ENCODE data around the gene LARP4.
A peak's percentile ranks its signal among the peaks of the same experiment; 100 is the strongest.
"Not testable (repeated sequence)": the region's sequence is repeated elsewhere in the genome, so short reads cannot be mapped to it uniquely, and the experiment has no call there.

The LARP4 gene

DNA sequence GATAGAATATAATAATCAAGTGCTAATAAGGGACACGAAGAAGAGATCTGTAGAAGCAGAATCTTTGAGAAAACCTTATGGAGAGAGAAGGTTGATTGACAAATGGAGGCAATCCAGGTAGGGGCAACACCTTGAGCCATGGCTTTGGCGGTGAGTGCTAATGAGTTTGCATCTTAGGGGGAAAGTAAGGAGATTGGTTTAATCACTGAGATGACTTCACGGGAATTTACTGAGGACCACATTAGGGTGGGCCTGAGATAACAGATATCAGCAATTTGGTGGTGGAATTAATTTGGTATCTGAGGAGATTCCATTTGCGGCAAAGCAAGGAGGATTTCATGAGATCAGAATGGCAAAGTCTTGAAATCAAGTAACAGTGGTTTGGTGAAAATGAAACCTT lies 1.8 kb upstream of the LARP4 start:
- DNase-seq: no peak
- in situ Hi-C loops (cut with MboI; ENCODE audit: low pct_unique_long_range_greater_than_20kb, low sequenced_read_pairs): no loop called here

DNA sequence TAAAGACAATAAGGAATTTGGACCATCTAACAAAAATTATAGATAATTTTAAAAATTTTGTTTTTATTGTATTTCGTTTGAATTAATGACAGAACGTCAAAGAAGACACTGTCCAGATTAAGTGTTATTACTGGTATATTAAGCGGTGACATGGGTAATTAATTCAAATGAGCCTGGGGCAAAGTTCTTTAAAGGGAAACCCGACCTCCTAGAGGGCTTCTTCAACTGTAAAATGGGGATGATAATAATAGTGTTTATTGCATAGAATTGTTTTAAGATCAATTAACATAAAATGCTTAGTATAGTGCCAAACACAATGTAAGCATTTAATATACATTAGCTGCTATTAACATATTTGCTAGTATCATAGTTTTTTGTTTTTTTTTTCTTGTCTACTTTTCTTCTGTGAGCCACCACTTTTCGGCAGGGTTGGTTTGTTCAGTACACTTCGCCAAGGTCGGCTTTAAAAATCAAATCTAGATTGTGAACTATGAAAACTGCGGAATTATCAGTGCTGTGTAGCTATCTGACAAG lies 514 bp upstream of the LARP4 start:
- in situ Hi-C loops (cut with MboI; ENCODE audit: low pct_unique_long_range_greater_than_20kb, low sequenced_read_pairs): no loop called here
- DNase-seq: no peak

GRCh38 chr12:50401500-50402081 lies 906 bp downstream of the LARP4 start:
- peak; percentile 53 for DNase-seq
- in situ Hi-C loops (cut with MboI; ENCODE audit: low pct_unique_long_range_greater_than_20kb, low sequenced_read_pairs): no loop called here

- in situ Hi-C loops (cut with MboI; ENCODE audit: low pct_unique_long_range_greater_than_20kb, low sequenced_read_pairs): no loop called here
- DNase-seq: no peak
Measured at GRCh38 chr12:50402264-50403000, 1.7 kb downstream of the LARP4 start.

DNA sequence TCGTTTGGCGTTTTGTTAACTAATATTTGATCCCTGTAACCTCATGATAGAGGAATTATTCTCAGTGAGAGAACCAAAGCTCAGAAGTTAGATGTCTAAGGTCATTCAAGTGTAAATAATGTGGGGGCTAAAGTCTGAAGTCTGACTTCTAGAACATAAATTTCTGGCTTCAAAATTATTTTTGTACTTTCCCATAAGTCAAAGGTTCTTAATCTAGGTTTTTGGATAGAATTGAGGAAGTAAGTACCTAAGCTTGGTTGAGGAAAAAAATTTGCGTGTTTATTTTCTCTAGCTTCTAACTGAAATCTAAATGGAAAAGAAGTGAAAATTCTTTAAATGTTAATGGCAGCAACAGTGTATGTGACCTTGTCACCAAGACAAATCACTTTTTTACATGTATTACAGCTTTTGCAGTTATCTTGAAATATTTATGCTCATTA lies 2.3 kb downstream of the LARP4 start:
- in situ Hi-C loops (cut with MboI; ENCODE audit: low pct_unique_long_range_greater_than_20kb, low sequenced_read_pairs): no loop called here
- peak; percentile 38 for DNase-seq

DNA sequence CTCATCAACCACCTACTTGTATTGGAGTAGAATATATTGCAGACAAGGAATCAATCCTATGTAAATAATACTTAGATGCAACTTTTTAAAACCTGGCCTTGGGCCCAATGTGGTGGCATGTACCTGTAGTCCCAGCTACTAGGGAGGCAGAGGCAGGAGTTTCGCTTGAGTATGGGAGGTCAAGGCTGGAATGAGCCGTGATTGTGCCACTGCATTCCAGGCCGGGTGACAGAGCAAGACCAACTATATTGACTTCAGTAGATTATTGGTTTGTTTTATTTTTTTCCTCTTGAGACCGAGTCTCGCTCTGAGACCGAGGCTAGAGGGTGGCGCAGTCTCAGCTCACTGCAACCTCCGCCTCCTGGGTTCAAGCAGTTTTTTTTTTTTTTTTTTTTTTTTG lies 3.6 kb downstream of the LARP4 start:
- in situ Hi-C loops (cut with MboI; ENCODE audit: low pct_unique_long_range_greater_than_20kb, low sequenced_read_pairs): no loop called here
- no peak for DNase-seq

DNA sequence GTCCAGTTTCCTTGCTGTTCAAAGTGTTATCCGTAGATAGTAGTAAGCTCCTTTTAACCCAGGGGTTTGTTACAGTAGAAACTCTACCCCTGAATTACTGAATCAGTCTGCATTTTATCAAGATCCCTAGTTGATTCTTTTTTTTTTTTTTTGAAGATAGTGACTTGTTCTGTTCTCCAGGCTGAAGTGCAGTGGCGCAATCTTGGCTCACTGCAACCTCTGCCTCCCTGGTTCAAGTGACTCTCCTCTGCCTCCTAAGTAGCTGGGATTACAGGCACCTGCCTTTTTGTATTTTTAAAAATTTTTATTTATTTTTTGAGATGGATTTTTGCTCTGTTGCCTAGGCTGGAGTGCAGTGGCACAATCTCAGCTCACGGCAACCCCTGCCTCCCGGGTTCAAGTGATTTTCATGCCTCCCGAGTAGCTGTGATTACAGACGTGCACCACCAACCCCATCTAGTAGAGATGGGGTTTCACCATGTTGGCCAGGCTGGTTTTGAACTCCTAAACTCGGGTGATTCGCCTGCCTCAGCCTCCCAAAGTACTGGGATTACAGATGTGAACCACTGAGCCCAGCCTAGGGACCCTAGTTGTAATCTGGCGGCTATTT lies 10.5 kb downstream of the LARP4 start:
- in situ Hi-C loops (cut with MboI; ENCODE audit: low pct_unique_long_range_greater_than_20kb, low sequenced_read_pairs): no loop called here
- DNase-seq: no peak

GRCh38 chr12:50415899-50416479 lies 15.3 kb downstream of the LARP4 start:
- DNase-seq: no peak
- in situ Hi-C loops (cut with MboI; ENCODE audit: low pct_unique_long_range_greater_than_20kb, low sequenced_read_pairs): no loop called here

DNA sequence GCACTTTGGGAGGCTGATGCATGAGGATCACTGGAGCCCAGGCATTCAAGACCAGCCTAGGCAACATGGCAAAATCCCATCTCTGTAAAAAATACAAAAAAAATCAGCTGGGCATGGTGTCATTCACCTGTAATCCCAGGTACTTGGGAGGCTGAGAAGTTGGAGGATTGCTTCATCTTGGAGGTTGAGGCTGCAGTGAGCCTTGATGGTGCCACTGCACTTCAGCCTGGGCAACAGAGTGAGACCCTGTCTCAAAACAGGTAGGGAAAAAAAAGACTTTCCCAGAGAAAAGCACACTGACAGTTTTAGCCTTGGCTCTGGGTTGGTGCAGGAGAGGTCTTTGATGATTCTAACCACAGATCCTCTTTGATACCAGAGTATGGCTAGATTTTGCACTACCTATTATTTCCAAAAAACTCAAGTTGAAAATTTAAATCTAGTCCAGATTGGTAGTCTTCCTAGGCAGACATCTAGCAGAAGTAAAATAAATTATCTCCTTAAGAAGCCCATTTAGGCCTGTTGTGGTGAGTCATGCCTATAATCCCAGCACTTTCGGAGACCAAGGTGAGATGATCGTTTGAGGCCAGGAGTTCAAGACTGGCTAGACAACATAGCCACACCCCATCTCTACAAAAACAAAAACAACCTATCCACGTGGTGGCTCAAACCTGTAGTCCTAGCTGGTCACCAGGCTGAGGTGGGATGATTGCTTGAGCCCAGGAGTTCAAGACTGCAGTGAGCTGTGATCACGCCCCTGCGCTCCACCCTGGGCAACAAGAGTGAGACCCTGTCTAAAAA lies 18.6 kb downstream of the LARP4 start:
- no peak for DNase-seq
- in situ Hi-C loops (cut with MboI; ENCODE audit: low pct_unique_long_range_greater_than_20kb, low sequenced_read_pairs): no loop called here

- in situ Hi-C loops (cut with MboI; ENCODE audit: low pct_unique_long_range_greater_than_20kb, low sequenced_read_pairs); DNase-seq: not testable (repeated sequence)
Measured at GRCh38 chr12:50422855-50423254, 22.2 kb downstream of the LARP4 start.

DNA sequence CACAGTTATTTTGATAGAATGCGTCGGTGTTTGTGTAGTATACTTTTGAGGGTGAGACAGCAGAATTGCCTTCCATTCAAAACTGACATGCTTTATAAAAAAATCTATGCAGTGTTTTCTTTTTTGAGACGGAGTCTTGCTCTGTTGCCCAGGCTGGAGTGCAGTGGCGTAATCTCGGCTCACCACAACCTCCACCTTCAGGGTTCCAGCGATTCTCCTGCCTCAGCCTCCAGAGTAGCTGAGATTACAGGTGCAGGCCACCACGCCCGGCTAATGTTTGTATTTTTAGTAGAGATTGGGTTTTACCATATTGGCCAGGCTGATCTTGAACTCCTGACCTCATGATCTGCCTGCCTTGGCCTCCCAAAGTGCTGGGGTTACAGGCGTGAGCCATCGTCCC lies 22.7 kb downstream of the LARP4 start:
- DNase-seq; in situ Hi-C loops (cut with MboI; ENCODE audit: low pct_unique_long_range_greater_than_20kb, low sequenced_read_pairs): not testable (repeated sequence)

GRCh38 chr12:50425589-50426258 lies 25.0 kb downstream of the LARP4 start:
- DNase-seq: peak; percentile 8
- in situ Hi-C loops (cut with MboI; ENCODE audit: low pct_unique_long_range_greater_than_20kb, low sequenced_read_pairs): no loop called here

GRCh38 chr12:50431656-50432055 lies 31.0 kb downstream of the LARP4 start:
- in situ Hi-C loops (cut with MboI; ENCODE audit: low pct_unique_long_range_greater_than_20kb, low sequenced_read_pairs): not testable (repeated sequence)

DNA sequence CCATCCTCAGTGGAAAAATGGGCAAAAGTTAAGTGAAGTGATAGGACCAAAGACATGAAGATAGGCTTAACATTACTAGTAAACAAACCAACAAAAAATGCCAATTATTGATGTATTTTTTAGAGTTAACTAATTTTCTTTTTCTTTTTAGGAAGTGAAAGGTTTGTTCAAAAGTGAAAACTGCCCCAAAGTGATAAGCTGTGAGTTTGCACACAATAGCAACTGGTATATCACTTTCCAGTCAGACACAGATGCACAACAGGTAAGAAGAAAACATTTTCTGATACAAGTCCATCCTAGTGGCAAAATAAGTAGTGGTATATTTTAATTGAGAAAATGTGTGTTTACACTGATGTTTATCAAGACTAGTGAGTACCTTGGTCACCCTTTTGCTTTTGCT lies 39.6 kb downstream of the LARP4 start:
- no peak for DNase-seq
- in situ Hi-C loops (cut with MboI; ENCODE audit: low pct_unique_long_range_greater_than_20kb, low sequenced_read_pairs): no loop called here

More at GRCh38 chr12:50431656-50432055, 31.0 kb downstream of the LARP4 start:
- DNase-seq: not testable (repeated sequence)

DNA sequence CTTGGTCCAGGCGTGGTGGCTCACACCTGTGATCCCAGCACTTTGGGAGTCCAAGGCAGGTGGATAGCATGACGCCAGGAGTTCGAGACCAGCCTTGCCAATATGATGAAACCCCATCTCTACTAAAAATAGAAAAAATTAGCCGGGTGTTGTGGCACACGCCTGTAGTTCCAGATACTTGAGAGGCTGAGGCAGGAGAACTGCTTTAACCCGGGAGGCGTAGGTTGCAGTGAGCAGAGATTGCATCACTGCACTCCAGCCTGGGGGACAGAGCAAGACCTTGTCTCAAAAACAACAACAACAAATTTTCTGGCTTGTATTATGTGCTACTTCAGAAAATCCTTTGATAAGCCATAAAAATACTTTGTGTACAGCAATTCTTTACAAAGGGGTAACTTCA lies 41.1 kb downstream of the LARP4 start:
- DNase-seq: no peak
- in situ Hi-C loops (cut with MboI; ENCODE audit: low pct_unique_long_range_greater_than_20kb, low sequenced_read_pairs): no loop called here

DNA sequence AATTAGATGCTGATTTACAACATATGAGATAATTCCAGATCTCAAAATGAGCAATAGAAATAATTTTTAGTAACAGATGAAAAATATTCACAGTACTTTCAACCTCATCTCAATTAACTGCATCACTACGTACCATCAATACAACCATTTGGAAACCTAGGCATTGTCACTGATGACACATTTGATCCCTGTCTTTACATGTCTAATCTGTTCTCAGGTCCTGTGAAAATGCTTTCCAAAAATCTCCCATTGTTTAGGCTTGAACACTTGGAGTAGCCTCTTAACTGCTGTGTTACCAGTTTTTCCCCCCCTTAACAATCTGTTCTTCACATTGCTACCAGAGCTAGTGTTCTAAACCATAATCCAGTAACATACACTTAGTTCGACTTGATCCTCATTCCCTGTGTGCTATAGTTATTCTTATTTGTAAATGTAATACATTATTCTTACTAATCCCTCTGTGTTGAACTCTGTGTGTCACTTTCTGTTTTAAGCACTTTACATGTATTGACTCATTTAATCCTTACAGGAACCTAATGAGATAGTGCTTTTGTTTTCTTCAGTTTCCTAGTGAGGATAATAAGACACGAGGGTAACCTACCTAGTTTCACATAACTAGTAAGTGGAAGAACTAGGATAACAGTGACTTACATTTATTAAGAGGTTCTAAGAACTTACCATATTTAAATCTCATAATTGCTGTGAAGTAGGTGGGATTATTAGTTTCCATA lies 41.7 kb downstream of the LARP4 start:
- DNase-seq: no peak
- in situ Hi-C loops (cut with MboI; ENCODE audit: low pct_unique_long_range_greater_than_20kb, low sequenced_read_pairs): no loop called here

- DNase-seq; in situ Hi-C loops (cut with MboI; ENCODE audit: low pct_unique_long_range_greater_than_20kb, low sequenced_read_pairs): not testable (repeated sequence)
Measured at GRCh38 chr12:50449671-50450070, 49.0 kb downstream of the LARP4 start.

DNA sequence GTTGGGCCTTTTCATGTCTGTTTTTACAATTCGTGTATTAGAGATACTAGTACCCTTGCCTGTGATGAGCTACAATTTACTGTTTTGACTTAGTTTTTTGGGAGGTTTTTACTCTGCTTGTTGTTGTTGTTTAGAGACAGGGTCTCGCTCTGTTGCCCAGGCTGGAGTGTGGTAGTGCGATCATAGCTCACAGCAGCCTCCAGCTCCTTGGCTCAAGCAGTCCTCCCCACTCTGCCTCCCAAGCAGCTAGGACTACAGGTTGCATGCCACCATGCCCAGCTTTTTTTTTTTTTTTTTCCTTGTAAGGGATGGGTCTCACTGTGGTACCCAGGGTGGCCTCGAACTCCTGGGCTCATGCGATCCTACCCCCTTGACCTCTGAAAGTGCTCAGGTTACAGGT lies 52.1 kb downstream of the LARP4 start:
- in situ Hi-C loops (cut with MboI; ENCODE audit: low pct_unique_long_range_greater_than_20kb, low sequenced_read_pairs): no loop called here

More for the DNA sequence above, 52.1 kb downstream of the LARP4 start:
- no peak for DNase-seq
